Neutrophil (primary cell): ENCODE data around the gene GRIK2.

Experiments used
- H3K27ac ChIP-seq: fragments of 200-600 bp; sonication (generic); 2 replicates; pipeline ENCODE4 v1.5.1; 2016; ENCODE audit warnings: mild to moderate bottlenecking, moderate library complexity
- H3K27me3 ChIP-seq: fragments of 200-600 bp; sonication (generic); 2 replicates; pipeline ENCODE4 v1.6.0; 2016; ENCODE audit warnings: mild to moderate bottlenecking
- H3K36me3 ChIP-seq: fragments of 200-600 bp; sonication (generic); 2 replicates; pipeline ENCODE4 v1.5.1; 2017
- H3K4me1 ChIP-seq, 2 experiments: fragments of 200-600 bp in 1 of 2; sonication (generic) in 1 of 2; 1 replicate in 1 of 2; 2 replicates in 1 of 2; pipeline versions ENCODE4 v1.5.1 to v1.6.1; 2013 to 2016; ENCODE audit warnings: low read depth in 1 of 2, low read length in 1 of 2, mild to moderate bottlenecking in 1 of 2, moderate library complexity in 1 of 2; ENCODE audit not compliant: control insufficient read depth in 1 of 2, insufficient read depth in 1 of 2
- H3K4me3 ChIP-seq, 2 experiments: fragments of 200-600 bp in 1 of 2; sonication (generic) in 1 of 2; 1 replicate in 1 of 2; 2 replicates in 1 of 2; pipeline ENCODE4 v1.5.1; 2013 to 2016; ENCODE audit warnings: low read depth in 1 of 2, low read length in 1 of 2, mild to moderate bottlenecking in 1 of 2, moderate library complexity in 1 of 2
- H3K9me3 ChIP-seq: fragments of 200-600 bp; sonication (generic); 2 replicates; pipeline ENCODE4 v1.5.1; 2016
- TF ChIP-seq, protein P1 (sequence below): fragments of 200-600 bp; sonication (generic); IDR thresholded peaks from 2 replicates; pipeline ENCODE4 v1.5.1; 2016; ENCODE audit warnings: antibody characterized with exemption

Gene GRIK2

GRCh38 chr6:101450901-101451300 lies 57.4 kb downstream of the GRIK2 start:
- H3K27ac ChIP-seq = no peak overlapping the region
- TF ChIP-seq, protein P1, sequence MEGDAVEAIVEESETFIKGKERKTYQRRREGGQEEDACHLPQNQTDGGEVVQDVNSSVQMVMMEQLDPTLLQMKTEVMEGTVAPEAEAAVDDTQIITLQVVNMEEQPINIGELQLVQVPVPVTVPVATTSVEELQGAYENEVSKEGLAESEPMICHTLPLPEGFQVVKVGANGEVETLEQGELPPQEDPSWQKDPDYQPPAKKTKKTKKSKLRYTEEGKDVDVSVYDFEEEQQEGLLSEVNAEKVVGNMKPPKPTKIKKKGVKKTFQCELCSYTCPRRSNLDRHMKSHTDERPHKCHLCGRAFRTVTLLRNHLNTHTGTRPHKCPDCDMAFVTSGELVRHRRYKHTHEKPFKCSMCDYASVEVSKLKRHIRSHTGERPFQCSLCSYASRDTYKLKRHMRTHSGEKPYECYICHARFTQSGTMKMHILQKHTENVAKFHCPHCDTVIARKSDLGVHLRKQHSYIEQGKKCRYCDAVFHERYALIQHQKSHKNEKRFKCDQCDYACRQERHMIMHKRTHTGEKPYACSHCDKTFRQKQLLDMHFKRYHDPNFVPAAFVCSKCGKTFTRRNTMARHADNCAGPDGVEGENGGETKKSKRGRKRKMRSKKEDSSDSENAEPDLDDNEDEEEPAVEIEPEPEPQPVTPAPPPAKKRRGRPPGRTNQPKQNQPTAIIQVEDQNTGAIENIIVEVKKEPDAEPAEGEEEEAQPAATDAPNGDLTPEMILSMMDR = no peak
- H3K36me3 ChIP-seq = no peaks in the 10 kb centered on the region
- no peaks in the 10 kb centered on the region for H3K27me3 ChIP-seq
- H3K4me1 ChIP-seq = no peaks in the 10 kb centered on the region
- no peaks in the 10 kb centered on the region for H3K9me3 ChIP-seq
- H3K4me3 ChIP-seq = no peak overlapping the region

DNA sequence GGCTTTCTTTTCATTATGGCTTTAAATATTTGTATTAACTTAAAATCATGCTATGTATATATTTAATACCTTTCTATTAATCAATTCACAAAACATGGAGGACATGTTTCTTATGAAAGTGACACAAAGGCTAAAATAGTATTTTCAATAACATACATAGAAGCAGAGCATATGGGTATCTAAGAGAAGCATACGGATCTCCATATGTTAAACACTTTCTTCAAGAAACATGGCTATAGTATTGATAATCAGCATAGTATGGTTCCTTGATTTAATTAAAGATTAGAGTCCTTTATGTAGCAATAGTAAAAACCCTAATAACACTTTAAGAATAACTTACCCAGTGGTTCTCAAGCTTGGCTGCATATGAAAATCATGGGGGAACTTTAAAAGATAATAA lies 58.5 kb downstream of the GRIK2 start:
- H3K36me3 ChIP-seq = no peaks in the 10 kb centered on the region
- H3K4me1 ChIP-seq = no peaks in the 10 kb centered on the region
- TF ChIP-seq, protein P1 = no peak
- no peak overlapping the region for H3K4me3 ChIP-seq
- H3K27ac ChIP-seq = no peak overlapping the region
- H3K27me3 ChIP-seq = no peaks in the 10 kb centered on the region
- H3K9me3 ChIP-seq = no peaks in the 10 kb centered on the region

GRCh38 chr6:101453221-101453620 lies 59.7 kb downstream of the GRIK2 start:
- no peaks in the 10 kb centered on the region for H3K9me3 ChIP-seq
- H3K36me3 ChIP-seq = no peaks in the 10 kb centered on the region
- no peaks in the 10 kb centered on the region for H3K27me3 ChIP-seq
- no peak overlapping the region for H3K4me3 ChIP-seq
- H3K27ac ChIP-seq = no peak overlapping the region
- TF ChIP-seq, protein P1 = no peak
- H3K4me1 ChIP-seq = no peaks in the 10 kb centered on the region

DNA sequence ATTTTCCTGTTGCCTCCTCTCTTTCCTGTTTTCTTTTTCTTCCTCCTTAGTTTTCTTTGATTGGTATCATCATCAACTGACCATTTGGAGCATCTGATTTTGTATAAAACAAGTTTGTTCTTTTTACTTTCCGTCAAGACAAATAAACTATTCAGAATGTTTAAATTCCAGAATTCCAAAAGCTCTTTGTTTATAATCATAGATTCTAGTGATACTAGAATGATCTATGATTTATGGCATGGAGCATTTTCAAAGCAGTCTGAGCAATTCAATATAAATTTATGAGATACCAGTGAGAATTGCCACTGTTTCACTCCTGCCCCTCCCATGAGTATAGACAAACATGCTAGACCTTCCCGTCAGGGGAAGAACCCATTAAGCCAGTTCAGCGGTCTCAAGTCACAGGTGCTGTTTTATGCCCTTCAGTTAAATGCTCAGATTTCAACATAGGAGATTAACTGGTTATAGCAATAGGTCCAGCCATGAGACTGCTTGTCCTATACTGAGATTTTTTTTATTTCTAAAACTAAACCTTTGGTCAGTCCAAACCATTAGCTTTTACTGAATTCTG lies 60.7 kb downstream of the GRIK2 start:
- Histone ChIP-seq H3K9me3 (no peaks in the 10 kb centered on the region), H3K27me3 (no peaks in the 10 kb centered on the region), H3K36me3 (no peaks in the 10 kb centered on the region), H3K4me3 (no peak overlapping the region), H3K4me1 (no peaks in the 10 kb centered on the region), H3K27ac (no peak overlapping the region)
- TF ChIP-seq, protein P1 = no peak

DNA sequence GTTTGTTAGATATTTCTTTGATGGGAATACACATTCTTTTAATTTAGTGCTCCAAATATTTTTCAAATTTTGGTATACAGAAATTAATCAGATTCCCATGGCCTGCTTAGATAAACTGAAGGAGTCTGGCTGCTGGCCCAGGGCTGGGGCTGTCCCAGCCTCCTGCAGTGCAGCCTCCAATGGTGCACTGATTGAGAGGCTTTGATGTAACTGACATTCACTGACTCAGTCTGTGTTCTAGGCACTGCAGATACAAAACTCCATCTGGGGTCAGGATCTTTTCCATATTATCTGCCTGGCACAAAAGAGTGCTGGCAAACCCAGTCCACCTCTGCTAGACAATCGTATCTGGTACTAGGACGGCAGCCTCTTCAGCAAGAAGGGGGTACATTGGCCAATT lies 64.8 kb downstream of the GRIK2 start:
- Histone ChIP-seq H3K4me3 (no peak overlapping the region), H3K4me1 (no peaks in the 10 kb centered on the region), H3K27ac (no peak overlapping the region), H3K9me3 (no peaks in the 10 kb centered on the region), H3K27me3 (no peaks in the 10 kb centered on the region), H3K36me3 (no peaks in the 10 kb centered on the region)
- TF ChIP-seq, protein P1 = no peak

GRCh38 chr6:101458826-101459225 lies 65.3 kb downstream of the GRIK2 start:
- Histone ChIP-seq H3K9me3 (no peaks in the 10 kb centered on the region), H3K4me3 (no peak overlapping the region), H3K4me1 (no peaks in the 10 kb centered on the region), H3K36me3 (no peaks in the 10 kb centered on the region), H3K27ac (no peak overlapping the region), H3K27me3 (no peaks in the 10 kb centered on the region)
- TF ChIP-seq, protein P1 = no peak
